Activated CD4-positive, alpha-beta memory T cell treated with anti-CD3 and anti-CD28 coated beads, Interleukin-2, amount 10 ng/mL, durations not matched to agents 7 days and 5 days (primary cell): ENCODE results near the gene PRKCH. TPM values are rescaled to one million over a fixed set of nuclear protein-coding genes. Genes with fewer than 3 reads are reported as not detected.
A peak's percentile ranks its signal among the peaks of the same experiment; 100 is the strongest.

Source experiments
- CTCF ChIA-PET: fragments of 350-600 bp; sonication (Branson Sonifier 250); formaldehyde crosslinking; loops from one replicate; lab custom pipeline; 2021; ENCODE audit warnings: antibody characterized with exemption, inconsistent platforms; lab: Charles Lee
- POLR2A ChIA-PET: fragments of 350-600 bp; sonication (Branson Sonifier 250); formaldehyde crosslinking; loops from one replicate; lab custom pipeline; 2021; ENCODE audit warnings: antibody characterized with exemption; lab: Charles Lee
- DNase-seq: peaks from one replicate; pipeline ENCODE4 v3.0.0-alpha.2; 2020
- H3K27ac Mint-ChIP-seq: one replicate; pipeline ENCODE4 v1.8.0; 2021; ENCODE audit warnings: mild to moderate bottlenecking, mixed read lengths
- H3K27me3 Mint-ChIP-seq: one replicate; pipeline ENCODE4 v1.8.0; 2021; ENCODE audit warnings: mixed read lengths
- H3K36me3 Mint-ChIP-seq: one replicate; pipeline ENCODE4 v1.8.0; 2021; ENCODE audit warnings: low read depth, mixed read lengths
- H3K4me1 Mint-ChIP-seq: one replicate; pipeline ENCODE4 v1.8.0; 2021; ENCODE audit warnings: mixed read lengths
- H3K4me3 Mint-ChIP-seq: one replicate; pipeline ENCODE4 v1.8.0; 2021; ENCODE audit warnings: mild to moderate bottlenecking, mixed read lengths
- H3K9me3 Mint-ChIP-seq: one replicate; pipeline ENCODE4 v1.8.0; 2021; ENCODE audit warnings: mixed read lengths
- total RNA-seq, 2 experiments: library from RNA; stranded (reverse); gene quantifications; one replicate each; pipeline ENCODE4 v1.2.3, GENCODE V29; 2021

The PRKCH gene
- total RNA-seq, 2 experiments from 2014 or later: 186 to 195 TPM

DNA sequence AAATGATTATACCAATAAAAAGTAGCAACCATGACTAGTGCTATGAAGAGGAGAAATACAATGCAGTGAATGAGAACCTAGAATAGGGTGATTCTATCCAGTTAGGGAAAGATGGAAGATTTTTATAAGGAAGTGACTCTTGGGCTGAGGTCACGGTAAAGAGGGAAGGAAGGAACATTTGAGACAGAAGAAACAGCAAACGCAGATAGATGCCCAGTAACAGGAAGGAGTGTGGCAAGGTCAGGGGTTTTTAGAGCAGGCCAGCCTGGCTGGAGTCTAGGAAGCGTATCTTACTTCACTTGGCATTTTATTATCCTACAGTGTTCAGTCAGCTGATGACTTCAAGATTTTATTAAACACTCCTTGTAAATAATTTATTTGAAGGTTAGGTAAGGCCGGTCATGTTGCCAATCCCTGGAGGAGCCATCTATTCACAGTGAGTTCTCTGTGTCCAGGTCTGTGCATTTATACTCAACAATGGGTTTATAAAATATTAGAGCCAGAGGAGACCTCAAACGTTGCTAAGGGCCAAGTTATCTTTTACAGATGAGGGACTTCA lies 170.6 kb downstream of the PRKCH start:
- Mint-ChIP-seq H3K4me3 (no peak overlapping the region), H3K27me3 (no peaks in the 10 kb centered on the region), H3K36me3 (peaks cover 56% of the 10 kb centered on the region), H3K9me3 (no peaks in the 10 kb centered on the region), H3K4me1 (peaks cover 11% of the 10 kb centered on the region), H3K27ac (no peak overlapping the region)
- ChIA-PET POLR2A (interaction anchor here (0.9 to 2.6 kb wide), 2 partner anchors 11 to 12 kb away, joined by 3 to 11 read pairs; no protein-coding TSS in a partner anchor), CTCF (interaction anchor here (0.6 to 1.5 kb wide), 3 partner anchors 15 to 201 kb away, joined by 3 to 4 read pairs (median 3); no protein-coding TSS in a partner anchor)
- no peak for DNase-seq

DNA sequence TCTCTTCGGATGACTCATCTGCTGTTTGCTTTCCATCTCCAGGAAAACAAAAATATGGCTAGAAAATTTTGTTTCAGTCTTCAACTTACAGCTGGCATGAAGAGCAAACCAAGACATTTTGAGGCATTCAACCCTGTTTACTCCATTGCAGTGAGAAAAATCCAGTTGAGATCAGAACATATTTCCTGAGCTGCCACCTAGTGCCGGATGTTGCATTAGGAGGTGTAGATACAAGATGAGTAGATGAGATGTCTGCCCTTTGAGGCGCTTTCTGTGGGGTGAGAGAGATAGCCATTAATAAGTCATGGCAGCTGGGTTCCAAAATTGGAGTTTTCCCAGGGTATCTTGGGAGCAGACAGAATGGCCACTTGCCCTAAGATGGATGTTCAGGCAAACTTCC lies 171.1 kb downstream of the PRKCH start:
- peaks cover 8% of the 10 kb centered on the region for H3K4me1 Mint-ChIP-seq
- CTCF ChIA-PET: interaction anchor here (1.5 kb wide), 1 partner anchor 15 kb away, joined by 3 read pairs; no protein-coding TSS in a partner anchor
- H3K9me3 Mint-ChIP-seq: no peaks in the 10 kb centered on the region

DNA sequence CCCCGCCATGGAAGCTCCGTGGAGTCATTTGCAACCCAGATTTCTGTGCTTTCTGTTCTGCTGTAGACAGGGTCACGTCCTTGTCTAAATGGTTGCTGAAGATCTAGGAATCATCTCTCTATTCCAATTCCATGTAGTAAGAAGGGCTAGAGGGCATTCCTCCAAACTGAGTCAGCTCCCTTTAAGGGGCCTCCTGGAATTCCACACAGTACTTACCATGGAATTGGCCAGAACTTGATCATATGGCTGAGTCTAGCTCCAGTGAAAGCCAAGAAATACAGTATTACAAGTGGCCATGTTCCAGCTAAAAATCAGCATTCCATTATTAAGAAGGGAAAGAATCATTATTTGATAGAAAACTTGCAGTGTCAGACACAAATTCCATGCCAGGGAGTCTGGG lies 171.9 kb downstream of the PRKCH start:
- POLR2A ChIA-PET: interaction anchor here (1.7 to 2.6 kb wide), 2 partner anchors 14 to 44 kb away, joined by 4 to 11 read pairs; no protein-coding TSS in a partner anchor
- CTCF ChIA-PET: interaction anchor here (1.5 kb wide), 1 partner anchor 16 kb away, joined by 3 read pairs; no protein-coding TSS in a partner anchor
- Mint-ChIP-seq H3K36me3 (peaks cover 56% of the 10 kb centered on the region), H3K9me3 (no peaks in the 10 kb centered on the region), H3K4me3 (no peak overlapping the region), H3K27me3 (no peaks in the 10 kb centered on the region), H3K27ac (no peak overlapping the region), H3K4me1 (peaks cover 8% of the 10 kb centered on the region)
- DNase-seq: no peak

More for the DNA sequence above, 171.1 kb downstream of the PRKCH start:
- POLR2A ChIA-PET: interaction anchor here (2.6 kb wide), 1 partner anchor 13 kb away, joined by 11 read pairs; no protein-coding TSS in a partner anchor
- Mint-ChIP-seq H3K4me3 (no peak overlapping the region), H3K27me3 (no peaks in the 10 kb centered on the region), H3K27ac (no peak overlapping the region), H3K36me3 (peaks cover 56% of the 10 kb centered on the region)
- no peak for DNase-seq

DNA sequence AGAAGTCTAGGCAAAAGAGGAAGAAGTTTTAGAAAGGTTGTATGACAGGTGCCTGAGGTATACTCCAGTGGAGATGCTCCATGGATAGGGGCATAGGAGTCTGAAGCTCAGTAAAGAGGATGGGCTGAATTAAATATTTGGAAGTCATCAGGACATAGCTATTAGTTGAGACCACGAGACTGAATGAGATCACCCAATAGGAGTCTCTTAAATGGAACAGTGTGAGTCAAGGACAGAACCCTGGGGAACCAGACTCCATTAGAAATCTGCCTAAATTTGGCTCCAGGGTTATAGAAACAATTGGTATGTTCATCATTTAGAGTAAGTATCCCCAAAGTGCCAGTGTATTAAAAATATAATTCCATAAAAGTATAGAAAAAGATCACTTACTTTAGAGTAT lies 172.6 kb downstream of the PRKCH start:
- H3K4me1 Mint-ChIP-seq: peaks cover 10% of the 10 kb centered on the region

DNA sequence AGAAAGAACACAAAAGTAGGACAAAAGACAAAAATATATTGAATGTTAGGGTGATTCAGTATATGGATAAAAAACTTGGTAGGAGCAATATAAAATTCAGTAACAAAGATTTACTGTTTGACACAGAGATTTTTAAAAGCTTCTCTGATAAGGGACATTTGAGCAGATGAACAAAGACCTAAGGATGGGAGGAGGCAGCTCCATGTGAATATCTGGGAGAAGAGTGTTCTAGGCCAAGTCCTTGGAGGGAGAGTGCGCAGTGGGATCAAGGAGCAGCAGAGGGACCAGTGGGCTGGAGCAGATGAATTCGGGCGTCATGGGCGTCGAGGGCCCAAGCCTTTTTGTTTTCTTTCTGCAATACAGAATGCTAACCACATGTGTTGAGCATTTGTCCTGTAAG lies 174.4 kb downstream of the PRKCH start:
- Mint-ChIP-seq H3K36me3 (peaks cover 56% of the 10 kb centered on the region), H3K4me1 (peaks cover 18% of the 10 kb centered on the region), H3K4me3 (no peak overlapping the region), H3K27me3 (no peaks in the 10 kb centered on the region), H3K9me3 (no peaks in the 10 kb centered on the region), H3K27ac (no peak overlapping the region)
- ChIA-PET CTCF (no interaction called here), POLR2A (no interaction called here)
- DNase-seq: no peak

More for the DNA sequence above, 172.6 kb downstream of the PRKCH start:
- Mint-ChIP-seq H3K27ac (no peak overlapping the region), H3K27me3 (no peaks in the 10 kb centered on the region), H3K9me3 (no peaks in the 10 kb centered on the region), H3K4me3 (no peak overlapping the region), H3K36me3 (peaks cover 56% of the 10 kb centered on the region)
- no peak for DNase-seq
- CTCF ChIA-PET: no interaction called here
- POLR2A ChIA-PET: interaction anchor here (1.7 to 2.6 kb wide), 2 partner anchors 14 to 43 kb away, joined by 4 to 11 read pairs; no protein-coding TSS in a partner anchor

DNA sequence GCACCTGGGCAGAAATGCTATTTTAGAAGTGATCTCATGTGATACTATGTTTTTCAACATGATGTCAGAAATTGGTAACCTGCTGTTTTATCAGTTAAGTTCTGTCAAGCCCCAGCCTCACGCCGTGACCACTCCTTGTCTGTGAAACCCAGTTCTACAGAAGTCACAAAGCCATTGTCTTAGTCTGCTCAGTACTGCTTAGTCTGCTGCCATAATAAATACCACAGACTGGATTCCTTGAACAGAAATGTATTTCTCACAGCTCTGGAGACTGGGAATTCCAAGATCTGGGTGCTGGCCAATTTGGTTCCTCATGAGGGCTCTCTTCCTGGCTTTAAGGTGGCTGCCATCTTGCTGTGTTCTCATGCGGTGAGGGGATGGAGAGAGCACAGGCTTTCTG lies 176.9 kb downstream of the PRKCH start:
- no peak overlapping the region for H3K4me3 Mint-ChIP-seq
- H3K4me1 Mint-ChIP-seq: peaks cover 43% of the 10 kb centered on the region
- H3K27ac Mint-ChIP-seq: no peak overlapping the region
- no peaks in the 10 kb centered on the region for H3K27me3 Mint-ChIP-seq
- H3K9me3 Mint-ChIP-seq: no peaks in the 10 kb centered on the region
- POLR2A ChIA-PET: interaction anchor here (1.0 to 1.4 kb wide), 3 partner anchors 22 to 264 kb away, joined by 3 read pairs; partner anchors contain the start of genes HIF1A and SNAPC1
- DNase-seq: no peak
- peaks cover 66% of the 10 kb centered on the region for H3K36me3 Mint-ChIP-seq
- CTCF ChIA-PET: interaction anchor here (0.6 kb wide), 1 partner anchor 207 kb away, joined by 4 read pairs; no protein-coding TSS in a partner anchor

DNA sequence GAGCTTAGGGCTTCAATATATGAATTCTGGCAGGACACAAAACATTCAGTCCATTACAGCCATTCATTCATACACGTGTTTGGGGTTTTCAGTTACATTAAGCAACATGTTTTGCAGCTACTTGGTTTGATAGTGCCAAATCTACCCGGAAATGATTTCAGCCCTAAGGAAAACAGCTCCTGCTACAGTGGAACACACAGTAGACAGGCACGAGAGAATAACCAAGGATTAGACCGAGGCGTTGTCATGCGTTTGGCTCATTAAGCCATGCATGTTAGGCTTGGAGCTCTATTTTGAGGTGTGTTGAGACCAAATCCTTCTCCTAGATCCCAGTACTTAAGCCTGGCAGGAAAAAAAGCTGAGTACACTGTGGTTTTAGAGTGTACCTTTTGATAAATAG lies 177.4 kb downstream of the PRKCH start:
- no peak overlapping the region for H3K27ac Mint-ChIP-seq
- ChIA-PET POLR2A (interaction anchor here (1.0 to 1.4 kb wide), 3 partner anchors 22 to 263 kb away, joined by 3 read pairs; partner anchors contain the start of genes HIF1A and SNAPC1), CTCF (no interaction called here)
- H3K9me3 Mint-ChIP-seq: no peaks in the 10 kb centered on the region
- H3K4me3 Mint-ChIP-seq: no peak overlapping the region
- DNase-seq: no peak
- peaks cover 48% of the 10 kb centered on the region for H3K4me1 Mint-ChIP-seq
- no peaks in the 10 kb centered on the region for H3K27me3 Mint-ChIP-seq
- H3K36me3 Mint-ChIP-seq: peaks cover 70% of the 10 kb centered on the region

DNA sequence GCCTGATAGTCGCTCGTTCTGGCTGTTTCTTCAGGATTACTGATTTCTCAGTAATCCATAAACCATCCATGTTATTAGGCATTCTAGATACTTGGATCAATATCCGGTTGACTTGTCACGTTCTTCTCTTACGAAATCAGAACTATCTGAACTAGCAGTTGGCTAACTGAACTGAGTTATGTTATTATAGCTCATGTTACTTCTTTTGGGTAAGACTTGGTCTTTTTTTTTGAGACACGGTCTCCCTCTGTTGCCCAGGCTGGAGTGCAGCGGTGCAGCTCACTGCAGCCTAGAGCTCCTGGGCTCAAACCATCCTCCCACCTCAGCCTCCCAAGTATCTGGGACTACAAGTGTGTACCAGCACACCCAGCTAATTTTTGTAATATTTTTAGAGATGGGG lies 178.6 kb downstream of the PRKCH start:
- Mint-ChIP-seq H3K27me3 (no peaks in the 10 kb centered on the region), H3K27ac (no peak overlapping the region), H3K36me3 (peaks cover 67% of the 10 kb centered on the region), H3K4me3 (no peak overlapping the region), H3K9me3 (peaks cover 3% of the 10 kb centered on the region), H3K4me1 (peaks cover 58% of the 10 kb centered on the region)
- ChIA-PET CTCF (interaction anchor here (0.9 to 1.3 kb wide), 2 partner anchors 26 to 338 kb away, joined by 3 to 4 read pairs; no protein-coding TSS in a partner anchor), POLR2A (interaction anchor here (0.8 to 1.5 kb wide), 5 partner anchors 22 to 199 kb away, joined by 3 to 8 read pairs (median 3); no protein-coding TSS in a partner anchor)
- no peak for DNase-seq

DNA sequence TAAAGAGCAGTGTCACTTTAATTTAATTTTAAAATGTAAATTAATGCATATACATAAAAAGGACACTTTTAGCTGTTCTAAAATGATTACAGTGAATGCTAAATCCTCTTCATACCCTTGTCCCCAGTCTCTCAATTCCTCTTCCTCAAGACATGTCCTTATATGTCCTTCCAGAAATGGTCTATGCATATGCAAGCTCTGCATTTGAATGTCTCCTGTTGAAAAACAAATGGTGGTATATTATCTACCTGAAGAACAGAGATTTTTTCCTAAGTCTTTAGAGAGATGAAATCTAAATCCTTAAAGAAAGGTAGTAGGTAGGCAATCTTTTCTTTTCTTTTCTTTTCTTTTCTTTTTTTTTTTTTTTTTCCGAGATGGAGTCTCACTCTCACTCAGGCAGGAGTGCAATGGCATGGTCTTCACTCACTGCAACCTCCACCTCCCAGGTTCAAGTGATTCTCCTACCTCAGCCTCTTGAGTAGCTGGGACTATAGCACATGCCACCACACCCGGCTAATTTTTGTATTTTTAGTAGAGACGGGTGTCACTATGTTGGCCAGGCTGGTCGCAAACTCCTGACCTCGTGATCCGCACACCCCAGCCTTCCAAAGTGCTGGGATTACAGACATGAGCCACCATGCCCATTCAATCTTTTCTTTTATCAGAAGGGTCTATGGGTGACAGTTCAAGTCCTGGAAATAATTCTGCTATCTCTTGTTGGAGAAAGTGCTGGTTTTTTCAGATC lies 180.5 kb downstream of the PRKCH start:
- no peaks in the 10 kb centered on the region for H3K27me3 Mint-ChIP-seq
- POLR2A ChIA-PET: interaction anchor here (0.7 to 4.8 kb wide), 8 partner anchors 10 to 1253 kb away, joined by 3 to 62 read pairs (median 3); partner anchors contain the start of genes HIF1A and PPM1A
- peaks cover 65% of the 10 kb centered on the region for H3K36me3 Mint-ChIP-seq
- H3K9me3 Mint-ChIP-seq: peaks cover 3% of the 10 kb centered on the region
- DNase-seq: no peak
- H3K4me3 Mint-ChIP-seq: no peak overlapping the region
- peak overlapping the region; percentile 95 for H3K27ac Mint-ChIP-seq
- H3K4me1 Mint-ChIP-seq: peaks cover 66% of the 10 kb centered on the region
- CTCF ChIA-PET: interaction anchor here (0.7 to 3.1 kb wide), 5 partner anchors 24 to 260 kb away, joined by 4 to 16 read pairs (median 5); no protein-coding TSS in a partner anchor

DNA sequence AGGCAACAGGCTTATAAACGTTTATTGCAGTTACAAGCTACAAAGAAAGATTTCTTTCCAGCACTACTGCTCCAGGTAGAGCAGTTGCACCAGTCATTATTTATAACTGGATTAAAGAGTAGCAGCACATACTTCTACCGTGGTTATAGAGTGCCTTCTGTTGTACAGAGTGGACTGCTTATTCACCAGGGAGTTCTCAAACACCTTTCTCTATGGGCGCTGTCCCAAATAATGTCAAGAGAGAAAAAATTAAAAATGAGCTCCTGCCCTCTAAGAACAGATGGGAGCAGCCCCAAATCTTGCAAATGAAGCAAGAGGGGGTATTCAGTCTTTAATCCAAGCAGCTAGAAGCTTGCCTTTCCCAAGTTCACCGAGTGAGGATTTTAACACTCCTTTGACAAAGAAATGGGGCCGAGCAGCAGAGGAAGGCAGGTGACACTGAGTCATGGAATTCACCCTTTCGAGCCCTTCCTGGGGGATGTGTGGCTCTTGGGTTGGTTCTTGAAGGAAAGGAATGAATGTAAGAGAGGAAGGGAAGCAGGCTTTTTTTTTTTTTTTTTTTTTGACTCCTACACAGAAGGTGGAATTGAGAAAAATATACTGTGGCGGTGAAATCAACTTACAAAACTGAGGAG lies 181.2 kb downstream of the PRKCH start:
- H3K36me3 Mint-ChIP-seq: peaks cover 65% of the 10 kb centered on the region
- peak overlapping the region; percentile 95 for H3K27ac Mint-ChIP-seq
- POLR2A ChIA-PET: interaction anchor here (0.9 to 4.8 kb wide), 10 partner anchors 10 to 1254 kb away, joined by 3 to 62 read pairs (median 3); partner anchors contain the start of genes HIF1A and PPM1A
- H3K4me3 Mint-ChIP-seq: peak overlapping the region; percentile 62
- CTCF ChIA-PET: interaction anchor here (0.7 to 3.1 kb wide), 7 partner anchors 25 to 233 kb away, joined by 3 to 16 read pairs (median 5); no protein-coding TSS in a partner anchor
- peaks cover 3% of the 10 kb centered on the region for H3K9me3 Mint-ChIP-seq
- H3K27me3 Mint-ChIP-seq: no peaks in the 10 kb centered on the region
- peaks cover 69% of the 10 kb centered on the region for H3K4me1 Mint-ChIP-seq
- no peak for DNase-seq

DNA sequence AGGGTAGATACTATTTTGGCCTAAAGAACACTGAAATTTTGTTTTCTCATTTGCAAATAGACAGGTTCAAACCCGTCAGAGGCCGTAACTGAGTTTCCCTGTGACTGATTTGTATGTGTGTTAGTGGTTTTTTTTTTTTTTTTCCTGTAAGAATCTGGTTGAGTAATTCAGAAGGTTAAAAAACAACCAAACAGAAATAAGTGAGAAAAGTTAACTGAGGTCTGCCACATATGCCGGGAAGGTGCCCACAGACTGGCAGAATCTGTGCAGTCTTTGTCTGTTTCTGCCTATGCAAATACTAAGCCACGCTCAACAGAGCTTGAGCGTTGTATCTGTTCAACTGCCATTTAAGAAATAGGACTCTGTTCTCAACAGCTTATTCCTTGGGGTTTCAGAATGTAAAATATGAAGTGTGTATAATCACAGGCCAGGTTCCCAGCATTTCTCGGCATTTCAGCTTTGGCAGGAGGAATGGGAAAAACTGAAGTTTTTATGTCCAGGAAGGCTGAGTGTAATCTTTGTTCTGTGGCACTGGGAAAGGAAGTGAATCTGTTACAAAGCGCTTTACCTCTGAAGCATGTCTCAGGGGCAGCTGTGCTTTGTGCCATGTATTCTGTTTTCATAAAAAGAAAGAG lies 181.9 kb downstream of the PRKCH start:
- CTCF ChIA-PET: interaction anchor here (0.6 to 3.1 kb wide), 12 partner anchors 17 to 334 kb away, joined by 3 to 16 read pairs (median 3); no protein-coding TSS in a partner anchor

More for the DNA sequence above, 181.9 kb downstream of the PRKCH start:
- H3K27me3 Mint-ChIP-seq: no peaks in the 10 kb centered on the region
- peaks cover 71% of the 10 kb centered on the region for H3K36me3 Mint-ChIP-seq
- DNase-seq: peak; percentile 80
- peaks cover 3% of the 10 kb centered on the region for H3K9me3 Mint-ChIP-seq
- peak overlapping the region; percentile 62 for H3K4me3 Mint-ChIP-seq
- peaks cover 75% of the 10 kb centered on the region for H3K4me1 Mint-ChIP-seq
- POLR2A ChIA-PET: interaction anchor here (0.7 to 4.8 kb wide), 16 partner anchors 9 to 334 kb away, joined by 3 to 62 read pairs (median 3); partner anchors contain the start of gene HIF1A
- peak overlapping the region; percentile 95 for H3K27ac Mint-ChIP-seq
